IMR-90 (cell line): Measurements from ENCODE around the gene NACC2. TPM values are rescaled to one million over a fixed set of nuclear protein-coding genes. Genes with fewer than 3 reads are reported as not detected.
A peak's percentile ranks its signal among the peaks of the same experiment; 100 is the strongest.

Experiments
- ATAC-seq: fragments of 200-7000 bp; cut with Tn5 transposase; 2 replicates; pipeline ENCODE4 v1.9.1; 2020; ENCODE audit warnings: low read depth, mild to moderate bottlenecking, moderate library complexity
- BruUV-seq: library from RNA; stranded (reverse); fragments of 400-500 nt; replicated peaks from 2 replicates; lab custom pipeline; 2021; lab: Mats Ljungman, UMichigan
- CTCF ChIA-PET: fragments of 300-600 bp; formaldehyde crosslinking; extraction: SDS; loops from one replicate; lab custom pipeline; 2021; ENCODE audit warnings: antibody characterized with exemption; lab: Yijun Ruan, JAX
- POLR2A ChIA-PET: fragments of 300-600 bp; sonication (Branson Sonifier 250); formaldehyde crosslinking; loops from one replicate; lab custom pipeline; 2022; ENCODE audit warnings: antibody characterized with exemption; ENCODE audit not compliant: unreplicated experiment; lab: Charles Lee
- DNase-seq: peaks from one replicate; pipeline ENCODE4 v3.0.0; 2013
- H2AFZ ChIP-seq: replicated peaks from 2 replicates; pipeline ENCODE3; 2013; ENCODE audit warnings: low read length, mild to moderate bottlenecking; ENCODE audit not compliant: poor library complexity
- H2AK5ac ChIP-seq: 2 replicates; pipeline ENCODE4 v1.6.1; 2013; ENCODE audit warnings: low read depth, low read length, inconsistent platforms
- H2AK9ac ChIP-seq: replicated peaks from 2 replicates; pipeline ENCODE3; 2013; ENCODE audit warnings: mild to moderate bottlenecking, low read depth, low read length, moderate library complexity; ENCODE audit not compliant: poor library complexity
- H2BK120ac ChIP-seq: 2 replicates; pipeline ENCODE4 v1.6.1; 2013; ENCODE audit warnings: low read depth, low read length, inconsistent platforms
- H2BK15ac ChIP-seq: 3 replicates; pipeline ENCODE4 v1.6.1; 2013; ENCODE audit warnings: low read depth, low read length, inconsistent platforms
- H2BK20ac ChIP-seq: 2 replicates; pipeline ENCODE4 v1.6.1; 2013; ENCODE audit warnings: low read depth, mild to moderate bottlenecking, inconsistent platforms, low read length, moderate library complexity
- H2BK5ac ChIP-seq: 2 replicates; pipeline ENCODE4 v1.6.1; 2013; ENCODE audit warnings: mild to moderate bottlenecking, low read depth, low read length, inconsistent platforms; ENCODE audit not compliant: poor library complexity, severe bottlenecking
- H3K14ac ChIP-seq: replicated peaks from 2 replicates; pipeline ENCODE4 v1.6.1; 2013; ENCODE audit warnings: low read depth, low read length, inconsistent platforms
- H3K18ac ChIP-seq: 2 replicates; pipeline ENCODE4 v1.6.1; 2013; ENCODE audit warnings: low read depth, low read length, control low read depth
- H3K23ac ChIP-seq: 2 replicates; pipeline ENCODE4 v1.6.1; 2013; ENCODE audit warnings: low read depth, low read length, inconsistent platforms
- H3K27ac ChIP-seq: 2 replicates; pipeline ENCODE4 v1.5.1; 2013; ENCODE audit warnings: mild to moderate bottlenecking, control low read depth, low read length; ENCODE audit not compliant: insufficient read depth
- H3K27me3 ChIP-seq: 2 replicates; pipeline ENCODE4 v1.6.1; 2013; ENCODE audit warnings: low read length; ENCODE audit not compliant: control insufficient read depth, insufficient read depth
- H3K36me3 ChIP-seq: 2 replicates; pipeline ENCODE4 v1.6.1; 2013; ENCODE audit warnings: low read length, mixed read lengths; ENCODE audit not compliant: control insufficient read depth, insufficient read depth
- H3K4ac ChIP-seq: 2 replicates; pipeline ENCODE4 v1.6.1; 2013; ENCODE audit warnings: low read depth, low read length, inconsistent platforms
- H3K4me1 ChIP-seq: 2 replicates; pipeline ENCODE4 v1.6.1; 2013; ENCODE audit warnings: low read length, mixed read lengths; ENCODE audit not compliant: control insufficient read depth, insufficient read depth
- H3K4me2 ChIP-seq: 2 replicates; pipeline ENCODE4 v1.6.1; 2013; ENCODE audit warnings: low read depth, mild to moderate bottlenecking, control low read depth, low read length, moderate library complexity
- H3K4me3 ChIP-seq: 2 replicates; pipeline ENCODE4 v1.5.1; 2013; ENCODE audit warnings: low read depth, mild to moderate bottlenecking, control low read depth, low read length, moderate library complexity; ENCODE audit not compliant: insufficient read depth
- H3K56ac ChIP-seq: 2 replicates; pipeline ENCODE4 v1.6.1; 2013; ENCODE audit warnings: low read length, inconsistent platforms; ENCODE audit not compliant: insufficient read depth; ENCODE audit errors: extremely low read depth
- H3K79me1 ChIP-seq, 2 experiments: 2 replicates each; pipeline ENCODE4 v1.6.1; 2013; ENCODE audit warnings: low read length in 2 of 2, inconsistent platforms in 1 of 2, low read depth in 1 of 2
- H3K9ac ChIP-seq: 2 replicates; pipeline ENCODE4 v1.6.1; 2013; ENCODE audit warnings: low read depth, low read length, control low read depth
- H3K9me1 ChIP-seq: 2 replicates; pipeline ENCODE4 v1.6.1; 2013; ENCODE audit warnings: low read length, inconsistent platforms; ENCODE audit not compliant: insufficient read depth
- H3K9me3 ChIP-seq: 2 replicates; pipeline ENCODE4 v1.6.1; 2013; ENCODE audit warnings: low read length; ENCODE audit not compliant: control insufficient read depth, insufficient read depth
- H4K20me1 ChIP-seq: 2 replicates; pipeline ENCODE4 v1.6.1; 2013; ENCODE audit warnings: low read length, inconsistent platforms; ENCODE audit not compliant: insufficient read depth
- H4K5ac ChIP-seq: 2 replicates; pipeline ENCODE4 v1.6.1; 2013; ENCODE audit warnings: mild to moderate bottlenecking, low read depth, low read length, control low read depth
- H4K8ac ChIP-seq, 2 experiments: 2 replicates each; pipeline ENCODE4 v1.6.1; 2013; ENCODE audit warnings: low read depth in 2 of 2, low read length in 2 of 2, control low read depth in 1 of 2, inconsistent platforms in 1 of 2
- H4K91ac ChIP-seq: 2 replicates; pipeline ENCODE4 v1.6.1; 2013; ENCODE audit warnings: low read depth, low read length, inconsistent platforms; ENCODE audit not compliant: insufficient read depth
- BHLHE40 ChIP-seq: fragments of 150-350 bp; IDR thresholded peaks from 2 replicates; pipeline ENCODE4 v1.6.1; 2016; ENCODE audit warnings: mild to moderate bottlenecking, low read depth, low read length
- CEBPB ChIP-seq: IDR thresholded peaks from 2 replicates; pipeline ENCODE4 v1.6.1; 2012; ENCODE audit warnings: low read depth, low read length, improper control_type of control experiment
- CHD1 ChIP-seq: IDR thresholded peaks from 2 replicates; pipeline ENCODE4 v1.6.1; 2012; ENCODE audit warnings: low read depth, low read length, improper control_type of control experiment
- CTCF ChIP-seq: conservative IDR thresholded peaks from 2 replicates; pipeline ENCODE4 v1.5.1; 2012; ENCODE audit warnings: mild to moderate bottlenecking, low read depth, low read length, improper control_type of control experiment
- MAFK ChIP-seq: IDR thresholded peaks from 2 replicates; pipeline ENCODE4 v1.6.1; 2012; ENCODE audit warnings: low read depth, low read length, improper control_type of control experiment
- MAZ ChIP-seq: IDR thresholded peaks from 2 replicates; pipeline ENCODE4 v1.6.1; 2012; ENCODE audit warnings: low read depth, mild to moderate bottlenecking, low read length, improper control_type of control experiment, moderate library complexity, borderline replicate concordance
- MXI1 ChIP-seq: IDR thresholded peaks from 2 replicates; pipeline ENCODE4 v1.6.1; 2012; ENCODE audit warnings: low read depth, mild to moderate bottlenecking, low read length, moderate library complexity, borderline replicate concordance
- NFE2L2 ChIP-seq: fragments of 150-350 bp; IDR thresholded peaks from 2 replicates; pipeline ENCODE4 v1.6.1; 2016; ENCODE audit warnings: low read depth, mild to moderate bottlenecking, low read length
- RAD21 ChIP-seq: IDR thresholded peaks from 2 replicates; pipeline ENCODE4 v1.6.1; 2012; ENCODE audit warnings: low read length, improper control_type of control experiment
- RCOR1 ChIP-seq: IDR thresholded peaks from 2 replicates; pipeline ENCODE4 v1.6.1; 2012; ENCODE audit warnings: mild to moderate bottlenecking, low read length, improper control_type of control experiment; ENCODE audit not compliant: insufficient replicate concordance
- RFX5 ChIP-seq: IDR thresholded peaks from 2 replicates; pipeline ENCODE4 v1.8.0; 2012; ENCODE audit warnings: low read depth, mild to moderate bottlenecking, low read length, moderate library complexity
- WGBS, 2 experiments: methylation state at CpG; one replicate each; pipeline versions ENCODE4 v1.1.5 to v1.1.7; 2013; ENCODE audit warnings: missing lambda C conversion rate in 2 of 2; ENCODE audit not compliant: insufficient read length in 1 of 2; ENCODE audit errors: extremely low coverage in 2 of 2; 5-methylcytosine and 5-hydroxymethylcytosine counted together
- dilution Hi-C: fragments of 300-500 bp; cut with HindIII; formaldehyde crosslinking; loops from one replicate; pipeline ENCODE4 v1.14.3; 2018; ENCODE audit warnings: low sequenced_read_pairs; ENCODE audit not compliant: unreplicated experiment
- in situ Hi-C: fragments of 300-500 bp; cut with MboI; formaldehyde crosslinking; loops from 3 replicates; pipeline ENCODE4 v1.14.3; 2019; ENCODE audit warnings: low sequenced_read_pairs, inconsistent platforms, mixed read lengths
- intact Hi-C: fragments of 100-400 bp; cut with micrococcal nuclease; formaldehyde crosslinking; loops from 2 replicates; pipeline ENCODE4 v1.10.0; 2022
- polyA plus RNA-seq, 3 experiments: library from polyadenylated mRNA; depleted of rRNA; stranded (reverse); fragments of >200 nt; gene quantifications; 2 replicates each; pipeline ENCODE4 v1.2.3, GENCODE V29; 2012; ENCODE audit warnings: low replicate concordance in 1 of 3
- total RNA-seq: library from RNA; depleted of rRNA; stranded (reverse); fragments of >200 nt; gene quantifications from 2 replicates; pipeline ENCODE4 v1.2.3, GENCODE V29; 2012

Gene NACC2
- total and polyA plus RNA-seq, 2 of the 4 experiments (the other 2 are of a cell fraction) = 7.9 to 19.0 TPM

- dilution Hi-C loops = no loop called here
- BruUV-seq = no TSS peak
- TF ChIP-seq BHLHE40 (no peak), CTCF (no peak), RAD21 (no peak), CHD1 (no peak), MXI1 (no peak), NFE2L2 (no peak), RCOR1 (no peak), MAZ (no peak), MAFK (no peak), RFX5 (no peak), CEBPB (no peak)
Measured at GRCh38 chr9:136002215-136002614, 92.9 kb downstream of the NACC2 start.

More at GRCh38 chr9:136002215-136002614, 92.9 kb downstream of the NACC2 start:
- Histone ChIP-seq H3K14ac (no peak overlapping the region), H2BK5ac (no peak overlapping the region), H3K23ac (no peak overlapping the region), H3K27me3 (no peaks in the 10 kb centered on the region), H3K9ac (no peak overlapping the region), H3K9me3 (no peaks in the 10 kb centered on the region), H2AK5ac (no peak overlapping the region), H3K4me2 (no peak overlapping the region), H4K8ac (no peak overlapping the region), H3K18ac (no peak overlapping the region), H3K4ac (no peak overlapping the region), H4K91ac (no peak overlapping the region), H4K20me1 (no peaks in the 10 kb centered on the region), H4K5ac (no peak overlapping the region), H3K56ac (no peak overlapping the region), H2BK15ac (no peak overlapping the region), H3K4me3 (no peak overlapping the region), H2AK9ac (peak overlapping the region; percentile 72), H2BK120ac (no peak overlapping the region), H3K36me3 (peaks cover under 1% of the 10 kb centered on the region), H3K4me1 (peaks cover 6% of the 10 kb centered on the region; the same call in 1 of the 2 replicates), H2BK20ac (no peak overlapping the region), H2AFZ (peak overlapping the region; percentile 41), H3K9me1 (no peaks in the 10 kb centered on the region), H3K79me1 (peaks cover 1 to 2% of the 10 kb centered on the region in 2 experiments; a peak in 3 of 4 replicates), H3K27ac (no peak overlapping the region)
- intact Hi-C loops = no loop called here
- in situ Hi-C loops = no loop called here
- no peak for ATAC-seq
- ChIA-PET CTCF (no interaction called here), POLR2A (no interaction called here)
- 100% methylated on average over 2 of the region's 11 CpGs; no CpG with 5 or more reads in 1 of the 2 experiments for WGBS, 2 experiments
- DNase-seq = no peak
